ENCODE measurements around the gene GBP5. TPM values are rescaled to one million over a fixed set of nuclear protein-coding genes. Genes with fewer than 3 reads are reported as not detected.
"Not testable (repeated sequence)": the region's sequence is repeated elsewhere in the genome, so short reads cannot be mapped to it uniquely, and the experiment has no call there.

Gene GBP5
- under 0.01 TPM for total RNA-seq

- not testable (repeated sequence) for FAIRE-seq; DNase-seq (ENCODE audit: low spot score in 2 of 2)
Measured at GRCh38 chr1:89272269-89273041, at the start of gene GBP5. Gene GBP5, minus strand, starts transcription at chr1:89272860. Its CDS starts 3,305 bp downstream, at chr1:89269555.

GRCh38 chr1:89322402-89322801, 49.7 kb upstream of the GBP5 start:
- DNase-seq (ENCODE audit: low spot score in 2 of 2): no peak
- FAIRE-seq: no peak

GRCh38 chr1:89312572-89312971, 39.9 kb upstream of the GBP5 start:
- no peak for DNase-seq (ENCODE audit: low spot score in 2 of 2)
- FAIRE-seq: no peak

- DNase-seq (ENCODE audit: low spot score in 2 of 2): no peak
- FAIRE-seq: no peak
Measured at GRCh38 chr1:89311757-89312156, 39.1 kb upstream of the GBP5 start.

GRCh38 chr1:89310976-89311375, 38.3 kb upstream of the GBP5 start:
- DNase-seq (ENCODE audit: low spot score in 2 of 2): no peak
- no peak for FAIRE-seq

GRCh38 chr1:89310505-89310904, 37.8 kb upstream of the GBP5 start:
- no peak for DNase-seq (ENCODE audit: low spot score in 2 of 2)
- no peak for FAIRE-seq

GRCh38 chr1:89309828-89310227, 37.2 kb upstream of the GBP5 start:
- no peak for DNase-seq (ENCODE audit: low spot score in 2 of 2)
- FAIRE-seq: no peak

GRCh38 chr1:89306273-89306672, 33.6 kb upstream of the GBP5 start:
- DNase-seq (ENCODE audit: low spot score in 2 of 2) (no peak), FAIRE-seq (no peak)

GRCh38 chr1:89305493-89305892, 32.8 kb upstream of the GBP5 start:
- DNase-seq (ENCODE audit: low spot score in 2 of 2) (no peak), FAIRE-seq (no peak)

- FAIRE-seq: no peak
Measured at GRCh38 chr1:89304572-89305230, 32.0 kb upstream of the GBP5 start.

GRCh38 chr1:89302697-89303332, 30.2 kb upstream of the GBP5 start:
- FAIRE-seq (no peak), DNase-seq (ENCODE audit: low spot score in 2 of 2) (no peak)

More at GRCh38 chr1:89304572-89305230, 32.0 kb upstream of the GBP5 start:
- DNase-seq (ENCODE audit: low spot score in 2 of 2): no peak

GRCh38 chr1:89299739-89300463, 27.2 kb upstream of the GBP5 start:
- not testable (repeated sequence) for FAIRE-seq; DNase-seq (ENCODE audit: low spot score in 2 of 2)

GRCh38 chr1:89298461-89298860, 25.8 kb upstream of the GBP5 start:
- DNase-seq (ENCODE audit: low spot score in 2 of 2) (no peak), FAIRE-seq (no peak)

GRCh38 chr1:89295187-89295586, 22.5 kb upstream of the GBP5 start:
- no peak for DNase-seq (ENCODE audit: low spot score in 2 of 2)
- FAIRE-seq: no peak

GRCh38 chr1:89291276-89291675, 18.6 kb upstream of the GBP5 start:
- DNase-seq (ENCODE audit: low spot score in 2 of 2) (no peak), FAIRE-seq (no peak)

- DNase-seq (ENCODE audit: low spot score in 2 of 2): no peak
- no peak for FAIRE-seq
Measured at GRCh38 chr1:89288051-89288340, 15.3 kb upstream of the GBP5 start.

GRCh38 chr1:89287181-89288050, 14.8 kb upstream of the GBP5 start:
- no peak for FAIRE-seq

GRCh38 chr1:89286549-89287180, 14.0 kb upstream of the GBP5 start:
- FAIRE-seq: no peak

More at GRCh38 chr1:89287181-89288050, 14.8 kb upstream of the GBP5 start:
- no peak for DNase-seq (ENCODE audit: low spot score in 2 of 2)

GRCh38 chr1:89285745-89286380, 13.2 kb upstream of the GBP5 start:
- FAIRE-seq: no peak
- no peak for DNase-seq (ENCODE audit: low spot score in 2 of 2)

More at GRCh38 chr1:89286549-89287180, 14.0 kb upstream of the GBP5 start:
- DNase-seq (ENCODE audit: low spot score in 2 of 2): no peak

All from frontal cortex (tissue), 4 donors.